HepG2 (cell line): ENCODE results near the gene PRCD. TPM values are rescaled to one million over a fixed set of nuclear protein-coding genes. Genes with fewer than 3 reads are reported as not detected.

Source experiments
- CHD4 ChIP-seq: fragments of 200-600 bp; sonication (generic); IDR thresholded peaks from 2 replicates; pipeline ENCODE4 v1.7.0; 2017; ENCODE audit warnings: mild to moderate bottlenecking, low read length, borderline replicate concordance
- ETV6 ChIP-seq: sonication (generic); formaldehyde crosslinking; conservative IDR thresholded peaks from 2 replicates; pipeline ENCODE4 v1.4.0; 2020; ENCODE audit warnings: missing genetic modification reagents
- FOXA3 ChIP-seq: IDR thresholded peaks from 2 replicates; pipeline ENCODE4 v1.6.1; 2016; ENCODE audit warnings: missing genetic modification reagents, missing compliant biosample characterization
- FOXM1 ChIP-seq: sonication (generic); formaldehyde crosslinking; IDR thresholded peaks from 2 replicates; pipeline ENCODE4 v1.5.0; 2020; ENCODE audit warnings: missing genetic modification reagents
- KAT7 ChIP-seq: IDR thresholded peaks from 2 replicates; pipeline ENCODE4 v1.6.1; 2018; ENCODE audit warnings: borderline replicate concordance, missing compliant biosample characterization
- MAF1 ChIP-seq: sonication (generic); formaldehyde crosslinking; IDR thresholded peaks from 2 replicates; pipeline ENCODE4 v1.5.0; 2020; ENCODE audit warnings: missing genetic modification reagents, borderline replicate concordance
- MIER3 ChIP-seq: IDR thresholded peaks from 2 replicates; pipeline ENCODE4 v1.6.1; 2016; ENCODE audit warnings: missing compliant biosample characterization, borderline replicate concordance
- NFIB ChIP-seq: sonication (generic); formaldehyde crosslinking; IDR thresholded peaks from 2 replicates; pipeline ENCODE4 v1.9.0; 2021; ENCODE audit warnings: missing genetic modification reagents, mild to moderate bottlenecking, borderline replicate concordance
- NR3C1 ChIP-seq: sonication (generic); formaldehyde crosslinking; IDR thresholded peaks from 2 replicates; pipeline ENCODE4 v1.4.0; 2020; ENCODE audit warnings: missing genetic modification reagents
- PCBP1 ChIP-seq: fragments of 200-400 bp; formaldehyde crosslinking; IDR thresholded peaks from 2 replicates; pipeline ENCODE4 v1.6.1; 2017; ENCODE audit warnings: mild to moderate bottlenecking, low read depth, low read length, borderline replicate concordance
- POLR2A ChIP-seq, 2 experiments: IDR thresholded peaks; 2 replicates each; pipeline ENCODE4 v1.6.1; 2011; ENCODE audit warnings: low read depth in 2 of 2, low read length in 2 of 2, mild to moderate bottlenecking in 1 of 2, moderate library complexity in 1 of 2; ENCODE audit not compliant: insufficient read depth in 1 of 2
- RAD51 ChIP-seq: fragments of 450-650 bp; IDR thresholded peaks from 2 replicates; pipeline ENCODE4 v1.6.1; 2016; ENCODE audit warnings: borderline replicate concordance
- SNAPC2 ChIP-seq: sonication (generic); formaldehyde crosslinking; IDR thresholded peaks from 2 replicates; pipeline ENCODE4 v1.8.1; 2022; ENCODE audit warnings: mild to moderate bottlenecking, missing genetic modification reagents
- SP4 ChIP-seq: sonication (generic); formaldehyde crosslinking; IDR thresholded peaks from 2 replicates; pipeline ENCODE4 v1.8.1; 2023; ENCODE audit warnings: mild to moderate bottlenecking, missing genetic modification reagents
- TEAD3 ChIP-seq: optimal IDR thresholded peaks from 2 replicates; pipeline ENCODE3; 2016; ENCODE audit warnings: borderline replicate concordance
- ZC3H4 ChIP-seq: sonication (generic); formaldehyde crosslinking; IDR thresholded peaks from 2 replicates; pipeline ENCODE4 v1.4.0; 2020; ENCODE audit warnings: missing genetic modification reagents, borderline replicate concordance
- ZFY ChIP-seq: sonication (generic); formaldehyde crosslinking; IDR thresholded peaks from 2 replicates; pipeline ENCODE4 v1.4.0; 2020; ENCODE audit warnings: missing genetic modification reagents
- ZNF124 ChIP-seq: sonication (generic); formaldehyde crosslinking; IDR thresholded peaks from 2 replicates; pipeline ENCODE4 v1.4.0; 2020; ENCODE audit warnings: missing genetic modification reagents
- ZNF160 ChIP-seq: sonication (generic); formaldehyde crosslinking; IDR thresholded peaks from 2 replicates; pipeline ENCODE4 v1.8.0; 2022; ENCODE audit warnings: mild to moderate bottlenecking, inconsistent platforms, missing genetic modification reagents
- ZNF350 ChIP-seq: sonication (generic); formaldehyde crosslinking; IDR thresholded peaks from 2 replicates; pipeline ENCODE4 v1.4.0; 2020; ENCODE audit warnings: mild to moderate bottlenecking, low read depth, missing genetic modification reagents, borderline replicate concordance
- ZNF432 ChIP-seq: sonication (generic); formaldehyde crosslinking; IDR thresholded peaks from 2 replicates; pipeline ENCODE4 v1.5.0; 2020; ENCODE audit warnings: missing genetic modification reagents, mild to moderate bottlenecking, borderline replicate concordance
- ZNF446 ChIP-seq: sonication (generic); formaldehyde crosslinking; IDR thresholded peaks from 2 replicates; pipeline ENCODE4 v1.5.0; 2020; ENCODE audit warnings: mild to moderate bottlenecking, missing genetic modification reagents
- ZNF564 ChIP-seq: sonication (generic); formaldehyde crosslinking; IDR thresholded peaks from 2 replicates; pipeline ENCODE4 v1.8.1; 2023; ENCODE audit warnings: mild to moderate bottlenecking, missing genetic modification reagents
- ZNF749 ChIP-seq: sonication (generic); formaldehyde crosslinking; IDR thresholded peaks from 2 replicates; pipeline ENCODE4 v1.8.0; 2022; ENCODE audit warnings: mild to moderate bottlenecking, missing genetic modification reagents, moderate library complexity, borderline replicate concordance
- polyA plus RNA-seq, 8 experiments: library from polyadenylated mRNA; depleted of rRNA in 3 of 8; stranded (reverse) in 7 of 8; unstranded in 1 of 8; fragments of >200 nt; fragmentation: Illumina TruSeq in 4 of 8; extraction: Trizol in 4 of 8; gene quantifications; 2 replicates each; pipeline versions ENCODE4 v1.2.1 to v1.2.3, GENCODE V29; 2011 to 2016; ENCODE audit warnings: low read depth in 4 of 8, missing spikeins in 1 of 8, mixed read lengths in 1 of 8; ENCODE audit not compliant: insufficient read depth in 1 of 8
- total RNA-seq, 5 experiments: library from RNA; depleted of rRNA; stranded (reverse); fragments of >200 nt; fragmentation: Illumina TruSeq; extraction: Trizol; gene quantifications; 2 replicates each; pipeline ENCODE4 v1.2.3, GENCODE V29; 2016; ENCODE audit warnings: low read depth in 1 of 5
- TF ChIP-seq, protein P1 (sequence below): sonication (generic); formaldehyde crosslinking; IDR thresholded peaks from 2 replicates; pipeline ENCODE4 v1.5.1; 2020; ENCODE audit warnings: missing genetic modification reagents, mild to moderate bottlenecking, borderline replicate concordance
- TF ChIP-seq, protein P2 (sequence below): sonication (generic); formaldehyde crosslinking; IDR thresholded peaks from 2 replicates; pipeline ENCODE4 v1.4.0; 2020; ENCODE audit warnings: missing genetic modification reagents

The PRCD gene
- total and polyA plus RNA-seq, 2 of the 13 experiments (the other 11 are each of a cell fraction or from before 2014, with no cell fraction given), result 0.51 TPM; not detected in 1

DNA sequence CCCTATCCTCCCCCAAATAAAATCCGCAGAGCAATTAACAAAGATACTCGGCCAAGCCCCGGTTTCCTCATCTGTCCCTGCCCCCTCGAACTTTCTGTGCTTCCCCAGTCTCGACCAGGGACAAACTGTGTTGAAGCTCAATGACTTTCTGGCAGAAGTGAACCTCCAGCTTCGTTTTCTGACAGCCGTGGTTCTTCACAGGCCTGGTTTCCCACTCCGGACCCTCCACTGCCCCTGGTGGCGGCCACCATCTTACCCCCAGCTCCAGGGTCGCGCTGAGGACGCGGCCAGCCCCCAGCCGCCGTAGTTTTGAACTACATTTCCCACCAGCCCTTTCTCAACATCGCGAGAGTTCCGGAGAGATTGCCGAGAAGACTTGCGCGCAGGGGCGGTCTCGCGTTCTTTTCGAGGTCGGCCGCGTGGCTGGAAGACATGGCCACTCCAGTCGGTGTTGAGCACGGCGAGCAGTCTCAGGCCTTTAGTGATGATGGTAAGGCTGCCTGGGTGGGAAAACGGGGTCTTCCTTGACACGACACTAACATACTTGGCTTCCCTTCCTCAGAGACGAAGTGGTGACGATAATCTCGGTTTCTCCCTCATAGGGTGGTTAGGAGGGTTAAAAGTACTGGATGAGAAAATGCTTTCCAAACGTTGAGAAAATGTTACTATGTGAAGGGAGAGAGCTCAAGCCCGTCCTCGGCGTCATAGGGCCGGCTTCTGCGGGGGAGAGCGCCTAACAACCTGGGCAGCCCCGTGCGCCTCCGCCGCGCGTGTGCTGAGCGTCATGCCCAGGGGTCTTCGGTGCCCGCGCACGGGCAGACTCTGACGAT lies 17.7 kb downstream of the PRCD start (continued):
- TF ChIP-seq ZNF124, result peak; percentile 61; the same call in 1 of the 2 replicates
- no peak for TF ChIP-seq RAD51
- peak; percentile 99 for TF ChIP-seq ZNF350 (CRISPR knock-in tag)
- peak; percentile 95; the same call in 1 of the 2 replicates for TF ChIP-seq MIER3 (CRISPR knock-in tag)
- TF ChIP-seq NFIB (CRISPR knock-in tag), result no peak
- TF ChIP-seq, protein P1, sequence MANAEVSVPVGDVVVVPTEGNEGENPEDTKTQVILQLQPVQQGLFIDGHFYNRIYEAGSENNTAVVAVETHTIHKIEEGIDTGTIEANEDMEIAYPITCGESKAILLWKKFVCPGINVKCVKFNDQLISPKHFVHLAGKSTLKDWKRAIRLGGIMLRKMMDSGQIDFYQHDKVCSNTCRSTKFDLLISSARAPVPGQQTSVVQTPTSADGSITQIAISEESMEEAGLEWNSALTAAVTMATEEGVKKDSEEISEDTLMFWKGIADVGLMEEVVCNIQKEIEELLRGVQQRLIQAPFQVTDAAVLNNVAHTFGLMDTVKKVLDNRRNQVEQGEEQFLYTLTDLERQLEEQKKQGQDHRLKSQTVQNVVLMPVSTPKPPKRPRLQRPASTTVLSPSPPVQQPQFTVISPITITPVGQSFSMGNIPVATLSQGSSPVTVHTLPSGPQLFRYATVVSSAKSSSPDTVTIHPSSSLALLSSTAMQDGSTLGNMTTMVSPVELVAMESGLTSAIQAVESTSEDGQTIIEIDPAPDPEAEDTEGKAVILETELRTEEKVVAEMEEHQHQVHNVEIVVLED (CRISPR knock-in tag), result peak; percentile 90
- peak; percentile 93 for TF ChIP-seq ZFY
- peak; percentile 93 for TF ChIP-seq PCBP1
- TF ChIP-seq SNAPC2 (CRISPR knock-in tag), result peak; percentile 35; the same call in 1 of the 2 replicates
- TF ChIP-seq CHD4, result no peak
- TF ChIP-seq FOXM1 (CRISPR knock-in tag), result no peak
- peak; percentile 99 to 100 for TF ChIP-seq POLR2A (IDR thresholded peaks at IDR 0.05; ENCODE audit: insufficient read depth in 1 of 2, low read depth in 2 of 2, low read length in 2 of 2)
- TF ChIP-seq ZNF564 (CRISPR knock-in tag), result peak; percentile 79; the same call in 1 of the 2 replicates
- no peak for TF ChIP-seq ZNF432 (CRISPR knock-in tag)
- TF ChIP-seq TEAD3 (CRISPR knock-in tag), result no peak
- peak; percentile 80 for TF ChIP-seq FOXA3
- TF ChIP-seq, protein P2, sequence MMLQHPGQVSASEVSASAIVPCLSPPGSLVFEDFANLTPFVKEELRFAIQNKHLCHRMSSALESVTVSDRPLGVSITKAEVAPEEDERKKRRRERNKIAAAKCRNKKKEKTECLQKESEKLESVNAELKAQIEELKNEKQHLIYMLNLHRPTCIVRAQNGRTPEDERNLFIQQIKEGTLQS, result peak; percentile 33; the same call in 1 of the 2 replicates
- peak; percentile 79 for TF ChIP-seq SP4 (CRISPR knock-in tag)
- TF ChIP-seq ZC3H4 (CRISPR knock-in tag), result peak; percentile 16; the same call in 1 of the 2 replicates
- TF ChIP-seq NR3C1 (CRISPR knock-in tag), result no peak
- TF ChIP-seq KAT7 (CRISPR knock-in tag), result no peak
- no peak; the same call in 1 of the 2 replicates for TF ChIP-seq ZNF160 (CRISPR knock-in tag)
- TF ChIP-seq ZNF749, result peak; percentile 93
- TF ChIP-seq MAF1 (CRISPR knock-in tag), result no peak
- TF ChIP-seq ZNF446 (CRISPR knock-in tag), result no peak
- TF ChIP-seq ETV6 (CRISPR knock-in tag), result peak; percentile 29
